Pons (tissue), 1 donor: ENCODE data around the gene PFKFB3.
A peak's percentile ranks its signal among the peaks of the same experiment; 100 is the strongest.
"Not testable (repeated sequence)": the region's sequence is repeated elsewhere in the genome, so short reads cannot be mapped to it uniquely, and the experiment has no call there.

ENCODE experiments used
- DNase-seq: peaks from one replicate; pipeline ENCODE4 v3.0.0-alpha.2; 2016; ENCODE audit warnings: low spot score

PFKFB3 gene

GRCh38 chr10:6236349-6237198 is 33.8 kb downstream of the PFKFB3 start:
- DNase-seq, result no peak

GRCh38 chr10:6237199-6237530 is 34.4 kb downstream of the PFKFB3 start:
- DNase-seq, result no peak

- DNase-seq, result not testable (repeated sequence)
These were observed 36.0 kb downstream of the PFKFB3 start for GRCh38 chr10:6238587-6239212.

- DNase-seq, result no peak
These were observed 36.7 kb downstream of the PFKFB3 start for GRCh38 chr10:6239213-6239991.

- DNase-seq, result no peak
These were observed 37.5 kb downstream of the PFKFB3 start for GRCh38 chr10:6240254-6240653.

DNA sequence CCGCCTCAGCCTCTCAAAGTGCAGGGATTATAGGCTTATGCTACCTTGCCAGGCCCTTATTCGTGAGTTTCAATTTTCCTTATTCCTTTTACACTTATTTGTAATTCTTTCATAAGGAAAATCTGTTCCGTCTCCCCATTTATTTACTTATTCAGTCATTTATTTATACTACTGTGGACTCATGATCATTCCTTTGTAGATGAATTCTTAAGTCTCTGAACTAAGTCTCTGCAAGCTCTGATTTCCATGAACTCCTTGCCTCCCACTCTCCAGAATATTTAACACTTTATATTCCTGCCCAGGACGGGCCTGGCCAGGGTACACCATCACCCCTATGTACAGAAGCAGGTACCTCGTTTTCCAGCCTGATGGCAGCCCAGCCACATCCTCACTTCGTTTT is 39.4 kb downstream of the PFKFB3 start:
- no peak for DNase-seq

- no peak for DNase-seq
These were observed 41.8 kb downstream of the PFKFB3 start for GRCh38 chr10:6244510-6244909.

GRCh38 chr10:6247041-6247712 is 44.4 kb downstream of the PFKFB3 start:
- DNase-seq, result peak; percentile 90

DNA sequence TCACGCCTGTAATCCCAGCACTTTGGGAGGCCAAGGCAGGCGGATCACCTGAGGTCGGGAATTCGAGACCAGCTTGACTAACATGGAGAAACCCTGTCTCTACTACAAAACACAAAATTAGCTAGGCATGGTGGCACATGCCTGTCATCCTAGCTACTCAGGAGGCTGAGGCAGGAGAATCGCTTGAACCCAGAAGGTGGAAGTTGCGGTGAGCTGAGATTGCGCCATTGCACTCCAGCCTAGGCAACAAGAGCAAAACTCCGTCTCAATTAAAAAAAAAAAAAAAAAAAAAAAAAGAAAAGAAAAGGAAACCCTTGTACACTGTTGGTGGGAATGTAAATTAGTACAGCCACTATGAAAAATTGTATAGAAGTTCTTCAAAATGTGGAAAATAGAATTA is 46.2 kb downstream of the PFKFB3 start:
- not testable (repeated sequence) for DNase-seq

DNA sequence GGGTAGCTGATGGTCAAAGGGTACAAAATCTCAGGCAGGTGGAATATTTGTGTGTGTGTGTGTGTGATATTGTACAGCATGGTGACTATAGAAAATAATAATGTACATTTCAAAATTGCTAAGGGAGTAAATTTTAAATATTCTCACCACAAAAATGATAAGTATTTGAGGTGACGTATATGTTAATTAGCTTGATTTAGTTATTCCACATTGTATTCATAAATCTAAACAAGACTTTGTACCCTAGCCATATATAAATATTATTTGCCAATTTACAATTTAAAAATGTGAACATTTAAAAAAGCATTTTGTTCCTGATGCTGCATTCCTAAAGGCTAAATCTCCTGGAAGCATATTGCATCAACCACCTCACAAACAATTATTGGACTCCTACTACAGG is 47.0 kb downstream of the PFKFB3 start:
- no peak for DNase-seq

DNA sequence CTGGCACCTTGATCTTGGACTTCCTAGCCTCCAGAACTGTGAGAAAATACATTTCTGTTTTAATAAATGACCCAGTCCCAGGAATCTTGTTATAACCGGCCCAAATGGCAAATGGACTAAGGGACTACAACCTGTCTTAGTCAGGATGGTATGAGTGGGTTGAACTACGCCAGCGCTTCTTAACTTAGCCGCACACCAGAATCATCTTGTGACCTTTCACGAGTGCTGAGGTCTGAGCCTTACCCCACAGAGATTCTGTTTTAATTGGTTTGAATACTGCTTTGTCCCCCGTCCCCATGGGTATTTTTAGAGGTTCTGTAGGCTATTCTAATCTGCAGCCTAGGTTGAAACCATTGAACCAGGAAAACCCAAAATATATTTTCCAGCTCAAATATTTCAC is 48.0 kb downstream of the PFKFB3 start:
- no peak for DNase-seq

DNA sequence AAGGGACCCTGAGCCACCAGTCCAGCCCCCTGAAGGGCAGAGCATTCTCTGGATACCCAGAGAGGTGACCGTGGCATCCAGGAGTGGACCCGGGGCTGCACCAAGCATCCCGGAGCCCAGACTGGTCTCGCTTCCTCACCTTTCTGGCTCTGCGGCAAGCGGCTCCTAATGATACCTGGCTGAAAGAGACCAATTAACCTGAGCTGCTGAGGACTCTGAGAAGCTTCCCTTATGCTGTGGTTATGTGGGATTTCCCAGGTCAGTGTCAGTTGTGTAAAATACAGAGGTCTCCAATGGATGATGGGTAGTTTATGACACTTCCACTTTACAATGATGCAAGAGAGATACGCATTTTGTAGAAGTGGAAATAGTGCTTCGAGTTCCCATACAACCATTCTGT is 51.5 kb downstream of the PFKFB3 start:
- DNase-seq, result no peak

DNA sequence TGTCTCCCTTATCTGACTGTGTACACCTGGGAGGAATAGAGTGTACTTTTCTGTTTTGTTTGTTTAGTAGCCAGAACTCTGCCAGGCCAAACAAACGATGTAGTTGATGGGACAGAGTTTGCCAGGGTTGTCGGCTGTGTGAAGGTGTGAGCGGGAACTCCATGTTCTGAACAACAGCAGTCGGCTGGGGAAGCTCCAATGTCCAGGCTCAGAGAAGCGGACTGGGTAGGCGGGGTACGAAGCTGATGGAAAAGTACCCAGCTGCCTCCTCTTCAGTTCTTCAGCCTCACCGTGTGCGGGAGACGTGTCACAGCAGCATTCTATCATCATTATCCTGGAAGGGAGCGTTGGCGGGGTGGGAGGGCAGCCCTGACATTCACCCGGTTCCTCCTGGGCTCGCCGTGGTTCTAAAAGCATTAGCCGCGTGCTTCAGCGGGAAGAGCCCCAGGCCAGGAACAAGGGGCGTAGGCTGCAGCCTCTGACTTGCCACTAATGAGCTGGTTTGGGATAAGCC is 52.9 kb downstream of the PFKFB3 start:
- DNase-seq, result no peak

- DNase-seq, result no peak
These were observed 53.7 kb downstream of the PFKFB3 start for GRCh38 chr10:6256439-6256838.

DNA sequence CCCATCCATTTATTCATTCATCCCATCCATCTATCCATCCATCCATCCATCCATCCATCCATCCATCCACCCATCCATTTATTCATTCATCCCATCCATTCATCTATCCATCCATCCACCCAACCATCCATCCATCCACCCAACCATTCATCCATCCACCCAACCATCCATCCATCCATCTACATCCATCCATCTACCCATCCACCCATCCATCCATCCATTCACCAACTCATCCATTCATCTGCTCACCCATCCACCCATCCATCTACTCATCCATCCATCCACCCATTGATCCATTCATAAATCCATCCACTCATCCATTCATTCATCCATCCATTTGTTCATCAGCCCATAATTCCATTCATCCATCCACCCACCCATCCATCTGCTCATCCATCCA is 56.4 kb downstream of the PFKFB3 start:
- no peak for DNase-seq

DNA sequence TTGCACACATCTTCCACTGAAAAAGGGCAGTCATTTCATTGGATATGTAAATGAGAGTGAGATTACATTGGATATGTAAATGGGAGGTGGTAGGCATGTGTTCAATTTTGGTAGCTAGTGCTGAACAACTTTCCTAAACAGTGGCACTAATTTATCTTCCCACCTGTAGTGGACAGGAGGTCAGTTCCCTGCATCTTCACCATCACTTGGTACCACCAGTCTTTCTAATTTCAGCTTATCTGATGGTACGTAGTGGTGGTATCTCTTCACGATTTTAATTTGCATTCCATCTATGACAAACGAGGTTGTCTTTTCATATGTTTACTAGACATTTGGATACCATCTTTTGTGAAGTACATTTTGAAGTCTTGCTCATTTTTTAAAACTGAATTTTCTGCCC is 58.1 kb downstream of the PFKFB3 start:
- DNase-seq, result no peak

DNA sequence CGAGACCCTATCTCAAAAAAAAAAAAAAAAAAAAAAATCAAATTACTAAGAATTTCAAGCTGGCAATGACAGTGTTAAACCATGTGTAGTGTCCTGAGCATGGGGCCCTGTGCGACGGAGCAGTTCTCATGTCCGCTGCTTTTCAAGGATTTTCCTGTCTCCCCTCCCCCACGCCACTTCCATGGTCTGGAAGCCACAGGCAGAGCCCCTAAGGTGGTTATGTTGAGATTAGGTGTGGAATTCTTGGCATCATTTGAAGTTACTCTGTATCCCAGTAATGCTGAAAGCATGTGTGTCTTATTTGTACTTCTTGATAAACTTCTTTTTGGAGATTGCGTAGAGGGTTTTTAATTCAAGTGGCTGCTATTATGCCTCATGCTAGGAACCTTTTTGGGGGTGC is 65.2 kb downstream of the PFKFB3 start:
- DNase-seq, result no peak

DNA sequence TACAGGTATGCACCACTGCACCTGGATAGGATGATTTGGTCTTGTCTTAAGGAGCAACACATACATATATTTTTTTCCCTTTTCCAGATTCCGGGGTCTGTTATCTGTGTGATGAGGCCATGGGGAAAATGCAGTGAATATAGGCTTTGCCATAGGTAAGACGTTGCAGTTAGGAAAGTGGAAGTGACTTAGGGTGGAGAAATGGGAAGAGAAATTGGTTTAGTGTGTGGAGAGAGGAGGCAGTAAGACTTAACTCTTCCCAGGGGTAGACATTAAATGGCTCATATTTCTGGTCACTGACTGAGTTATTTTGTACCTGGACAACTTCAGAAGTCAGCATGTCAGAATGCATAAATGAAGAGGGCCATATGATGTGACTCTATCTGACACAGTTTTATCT is 66.7 kb downstream of the PFKFB3 start:
- no peak for DNase-seq

DNA sequence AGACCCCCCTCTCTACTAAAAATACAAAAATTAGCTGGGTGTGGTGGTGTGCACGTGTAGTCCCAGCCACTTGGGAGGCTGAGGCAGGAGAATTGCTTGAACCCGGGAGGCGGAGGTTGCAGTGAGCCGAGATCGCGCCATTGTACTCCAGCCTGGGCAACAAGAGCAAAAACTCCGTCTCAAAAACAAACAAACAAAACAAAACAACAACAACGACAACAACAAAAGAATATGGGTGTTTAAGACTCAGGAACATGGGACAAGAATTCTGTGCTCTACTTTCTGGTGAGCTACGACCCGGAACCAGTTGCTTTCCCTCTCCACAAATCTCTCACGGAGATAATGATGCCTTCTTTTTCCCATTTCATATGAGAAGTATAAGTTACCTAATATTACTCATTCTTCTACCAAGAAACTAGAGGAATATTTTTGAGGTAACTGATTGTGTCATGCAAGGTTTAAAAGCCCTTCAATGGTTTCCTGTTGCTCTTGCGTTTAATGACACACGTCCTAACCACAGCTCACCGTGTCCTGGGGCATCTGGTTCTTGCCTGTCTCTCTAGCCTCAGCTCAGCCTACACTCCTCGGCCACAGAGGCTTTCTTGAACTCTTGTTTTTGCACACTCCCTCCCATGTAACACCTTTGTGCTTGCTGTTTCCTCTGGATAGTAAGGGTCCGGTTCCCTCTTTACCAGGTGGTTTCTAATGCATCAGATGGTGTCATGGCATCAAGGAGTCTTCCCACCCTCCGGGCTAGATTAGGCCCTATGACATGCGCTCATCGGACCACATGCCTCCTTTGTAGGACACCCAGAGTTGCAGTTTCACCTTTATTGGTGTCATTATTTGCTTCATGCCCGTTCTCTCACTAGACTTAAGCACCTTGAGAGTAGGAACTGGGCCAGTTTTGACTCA is 67.5 kb downstream of the PFKFB3 start:
- no peak for DNase-seq

GRCh38 chr10:6270951-6271350 is 68.2 kb downstream of the PFKFB3 start:
- DNase-seq, result peak; percentile 75

DNA sequence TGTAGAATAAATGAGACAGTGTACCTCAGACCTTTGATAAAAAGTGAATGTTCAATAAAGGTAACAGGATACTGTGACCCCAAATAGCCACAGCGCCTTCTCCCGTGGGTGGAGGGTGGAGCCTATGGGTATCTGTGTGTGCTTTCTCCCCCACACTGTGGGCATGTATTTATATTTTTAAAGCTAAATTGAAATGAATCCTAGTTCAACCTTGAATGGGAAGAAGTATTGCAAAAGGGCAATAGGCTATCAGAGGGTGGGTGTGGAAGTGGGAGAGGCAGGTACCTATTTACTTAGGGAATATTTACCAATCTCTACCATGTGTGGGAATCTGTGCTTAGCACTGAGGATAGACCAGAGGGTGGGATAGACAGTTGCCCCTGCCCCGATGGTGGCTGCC is 68.9 kb downstream of the PFKFB3 start:
- DNase-seq, result no peak
